ENCODE results near the gene PRSS1.

The PRSS1 gene

DNA sequence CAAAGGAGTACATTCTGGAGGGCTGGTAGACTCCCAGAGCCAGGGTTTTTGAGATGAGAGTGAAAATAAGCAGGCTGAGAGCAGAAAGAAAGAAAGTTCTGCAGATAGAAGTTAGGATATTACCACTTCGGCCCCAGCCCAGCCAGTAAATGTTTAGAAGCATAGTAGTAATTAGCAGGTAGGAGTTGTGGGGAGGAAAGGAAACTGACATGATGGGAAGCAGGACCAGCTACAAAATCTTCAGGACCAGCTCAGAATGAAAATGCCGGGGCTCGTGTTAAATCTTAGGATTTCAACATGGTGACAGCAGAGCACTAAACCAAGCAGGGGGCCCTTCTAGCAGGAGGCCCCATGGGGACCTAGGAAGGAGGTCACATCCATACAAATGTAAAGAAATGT lies 50.2 kb downstream of the PRSS1 start:
- TF ChIP-seq, protein P1, sequence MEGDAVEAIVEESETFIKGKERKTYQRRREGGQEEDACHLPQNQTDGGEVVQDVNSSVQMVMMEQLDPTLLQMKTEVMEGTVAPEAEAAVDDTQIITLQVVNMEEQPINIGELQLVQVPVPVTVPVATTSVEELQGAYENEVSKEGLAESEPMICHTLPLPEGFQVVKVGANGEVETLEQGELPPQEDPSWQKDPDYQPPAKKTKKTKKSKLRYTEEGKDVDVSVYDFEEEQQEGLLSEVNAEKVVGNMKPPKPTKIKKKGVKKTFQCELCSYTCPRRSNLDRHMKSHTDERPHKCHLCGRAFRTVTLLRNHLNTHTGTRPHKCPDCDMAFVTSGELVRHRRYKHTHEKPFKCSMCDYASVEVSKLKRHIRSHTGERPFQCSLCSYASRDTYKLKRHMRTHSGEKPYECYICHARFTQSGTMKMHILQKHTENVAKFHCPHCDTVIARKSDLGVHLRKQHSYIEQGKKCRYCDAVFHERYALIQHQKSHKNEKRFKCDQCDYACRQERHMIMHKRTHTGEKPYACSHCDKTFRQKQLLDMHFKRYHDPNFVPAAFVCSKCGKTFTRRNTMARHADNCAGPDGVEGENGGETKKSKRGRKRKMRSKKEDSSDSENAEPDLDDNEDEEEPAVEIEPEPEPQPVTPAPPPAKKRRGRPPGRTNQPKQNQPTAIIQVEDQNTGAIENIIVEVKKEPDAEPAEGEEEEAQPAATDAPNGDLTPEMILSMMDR (conservative IDR thresholded peaks at IDR 0.05; ENCODE audit: low read depth) = no peak
- POLR2A ChIA-PET (ENCODE audit: low non-redundant PET) = no interaction called here
- CTCF ChIA-PET = no interaction called here
- DNase-seq (ENCODE audit: low spot score) = no peak
- no peak overlapping the region for H3K27ac ChIP-seq

DNA sequence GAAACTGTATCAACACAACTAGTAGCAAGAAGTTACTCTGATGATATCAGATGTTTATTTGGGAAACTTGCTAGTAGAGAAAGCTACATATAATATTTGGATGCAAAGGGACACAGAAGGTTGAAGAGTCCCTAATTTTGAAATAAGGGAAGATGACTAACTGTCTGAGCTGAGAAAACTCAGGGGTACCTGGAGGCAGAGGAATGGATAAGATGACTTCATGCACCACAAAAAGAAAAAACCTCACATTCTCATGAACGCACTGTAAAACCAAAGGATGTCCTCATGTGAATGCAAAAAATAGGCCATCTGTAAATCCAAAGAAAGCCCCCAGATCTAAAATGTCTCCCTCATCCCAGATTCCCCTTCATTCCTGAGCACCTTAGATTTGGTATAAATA lies 50.8 kb downstream of the PRSS1 start:
- CTCF ChIA-PET = no interaction called here
- TF ChIP-seq, protein P1 (conservative IDR thresholded peaks at IDR 0.05; ENCODE audit: low read depth) = no peak
- H3K27ac ChIP-seq = no peak overlapping the region

DNA sequence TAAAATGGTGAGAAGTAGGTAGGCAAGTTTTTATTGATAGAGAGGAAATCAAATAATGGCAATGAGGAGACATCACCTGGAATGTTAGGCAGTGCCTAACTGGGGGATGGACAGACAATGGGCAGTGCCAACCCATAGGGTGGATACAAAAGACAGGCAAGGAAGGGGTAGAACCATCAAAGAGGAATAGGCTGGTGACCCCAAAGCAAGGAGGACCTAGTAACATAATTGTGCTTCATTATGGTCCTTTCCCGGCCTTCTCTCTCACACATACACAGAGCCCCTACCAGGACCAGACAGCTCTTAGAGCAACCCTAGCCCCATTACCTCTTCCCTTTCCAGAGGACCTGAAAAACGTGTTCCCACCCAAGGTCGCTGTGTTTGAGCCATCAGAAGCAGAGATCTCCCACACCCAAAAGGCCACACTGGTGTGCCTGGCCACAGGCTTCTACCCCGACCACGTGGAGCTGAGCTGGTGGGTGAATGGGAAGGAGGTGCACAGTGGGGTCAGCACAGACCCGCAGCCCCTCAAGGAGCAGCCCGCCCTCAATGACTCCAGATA lies 51.5 kb downstream of the PRSS1 start:
- ChIA-PET CTCF (no interaction called here), POLR2A (ENCODE audit: low non-redundant PET) (no interaction called here)
- no peak overlapping the region for H3K27ac ChIP-seq
- DNase-seq (ENCODE audit: low spot score) = no peak
- TF ChIP-seq, protein P1 (conservative IDR thresholded peaks at IDR 0.05; ENCODE audit: low read depth) = no peak

More for the DNA sequence above, 50.8 kb downstream of the PRSS1 start:
- POLR2A ChIA-PET (ENCODE audit: low non-redundant PET) = no interaction called here
- DNase-seq (ENCODE audit: low spot score) = no peak

DNA sequence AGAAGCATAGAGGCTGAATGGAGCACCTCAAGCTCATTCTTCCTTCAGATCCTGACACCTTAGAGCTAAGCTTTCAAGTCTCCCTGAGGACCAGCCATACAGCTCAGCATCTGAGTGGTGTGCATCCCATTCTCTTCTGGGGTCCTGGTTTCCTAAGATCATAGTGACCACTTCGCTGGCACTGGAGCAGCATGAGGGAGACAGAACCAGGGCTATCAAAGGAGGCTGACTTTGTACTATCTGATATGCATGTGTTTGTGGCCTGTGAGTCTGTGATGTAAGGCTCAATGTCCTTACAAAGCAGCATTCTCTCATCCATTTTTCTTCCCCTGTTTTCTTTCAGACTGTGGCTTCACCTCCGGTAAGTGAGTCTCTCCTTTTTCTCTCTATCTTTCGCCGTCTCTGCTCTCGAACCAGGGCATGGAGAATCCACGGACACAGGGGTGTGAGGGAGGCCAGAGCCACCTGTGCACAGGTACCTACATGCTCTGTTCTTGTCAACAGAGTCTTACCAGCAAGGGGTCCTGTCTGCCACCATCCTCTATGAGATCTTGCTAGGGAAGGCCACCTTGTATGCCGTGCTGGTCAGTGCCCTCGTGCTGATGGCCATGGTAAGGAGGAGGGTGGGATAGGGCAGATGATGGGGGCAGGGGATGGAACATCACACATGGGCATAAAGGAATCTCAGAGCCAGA lies 52.5 kb downstream of the PRSS1 start:
- H3K27ac ChIP-seq = no peak overlapping the region
- ChIA-PET POLR2A (ENCODE audit: low non-redundant PET) (no interaction called here), CTCF (no interaction called here)
- no peak for DNase-seq (ENCODE audit: low spot score)
- TF ChIP-seq, protein P1 (conservative IDR thresholded peaks at IDR 0.05; ENCODE audit: low read depth) = no peak

DNA sequence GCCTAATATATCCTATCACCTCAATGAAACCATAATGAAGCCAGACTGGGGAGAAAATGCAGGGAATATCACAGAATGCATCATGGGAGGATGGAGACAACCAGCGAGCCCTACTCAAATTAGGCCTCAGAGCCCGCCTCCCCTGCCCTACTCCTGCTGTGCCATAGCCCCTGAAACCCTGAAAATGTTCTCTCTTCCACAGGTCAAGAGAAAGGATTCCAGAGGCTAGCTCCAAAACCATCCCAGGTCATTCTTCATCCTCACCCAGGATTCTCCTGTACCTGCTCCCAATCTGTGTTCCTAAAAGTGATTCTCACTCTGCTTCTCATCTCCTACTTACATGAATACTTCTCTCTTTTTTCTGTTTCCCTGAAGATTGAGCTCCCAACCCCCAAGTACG lies 53.0 kb downstream of the PRSS1 start:
- no peak for DNase-seq (ENCODE audit: low spot score)
- ChIA-PET CTCF (no interaction called here), POLR2A (ENCODE audit: low non-redundant PET) (no interaction called here)
- no peak overlapping the region for H3K27ac ChIP-seq
- TF ChIP-seq, protein P1 (conservative IDR thresholded peaks at IDR 0.05; ENCODE audit: low read depth) = no peak
